ENCODE data around the gene IL31RA. TPM values are rescaled to one million over a fixed set of nuclear protein-coding genes. Genes with fewer than 3 reads are reported as not detected.

Gene IL31RA
- total RNA-seq, 6 donors from 2014 or later: 0.31 TPM; not detected in 5

- Histone ChIP-seq H3K4me1 (peaks cover 0 to 10% (median 0%) of the 10 kb centered on the region in 4 donors), H3K27me3 (no peaks in the 10 kb centered on the region), H3K9me3 (no peaks in the 10 kb centered on the region), H3K36me3 (no peaks in the 10 kb centered on the region), H3K4me3 (no peak overlapping the region), H3K27ac (no peak overlapping the region)
- TF ChIP-seq POLR2AphosphoS5 (IDR thresholded peaks at IDR 0.05): no peak
- TF ChIP-seq EP300 (IDR thresholded peaks at IDR 0.05): no peak
- TF ChIP-seq POLR2A (IDR thresholded peaks at IDR 0.05): no peak
- no peak for TF ChIP-seq CTCF (IDR thresholded peaks at IDR 0.05)
- ATAC-seq (ENCODE audit: low FRiP score in 2 of 2) (no peak), DNase-seq (no peak)
- WGBS, 2 donors: 93 to 97% methylated on average over 3 of the region's 3 CpGs
Measured at GRCh38 chr5:55925181-55925580, 74.0 kb downstream of the IL31RA start.

- WGBS, 2 donors: 52 to 65% methylated on average over 5 of the region's 5 CpGs
- H3K27me3 ChIP-seq: no peaks in the 10 kb centered on the region
- H3K27ac ChIP-seq: no peak overlapping the region
- no peaks in the 10 kb centered on the region for H3K9me3 ChIP-seq
- no peak for ATAC-seq (ENCODE audit: low FRiP score in 2 of 2)
- no peak for DNase-seq
- TF ChIP-seq EP300 (IDR thresholded peaks at IDR 0.05) (no peak), CTCF (IDR thresholded peaks at IDR 0.05) (no peak), POLR2AphosphoS5 (IDR thresholded peaks at IDR 0.05) (no peak), POLR2A (IDR thresholded peaks at IDR 0.05) (no peak)
- peaks cover 0 to 10% (median 0%) of the 10 kb centered on the region in 4 donors for H3K4me1 ChIP-seq
- no peak overlapping the region for H3K4me3 ChIP-seq
- no peaks in the 10 kb centered on the region for H3K36me3 ChIP-seq
Measured at GRCh38 chr5:55925712-55926111, 74.6 kb downstream of the IL31RA start.

GRCh38 chr5:55926476-55926875 lies 75.3 kb downstream of the IL31RA start:
- no peak for DNase-seq
- TF ChIP-seq CTCF (IDR thresholded peaks at IDR 0.05): no peak
- no peak for TF ChIP-seq POLR2AphosphoS5 (IDR thresholded peaks at IDR 0.05)
- no peak for TF ChIP-seq POLR2A (IDR thresholded peaks at IDR 0.05)
- TF ChIP-seq EP300 (IDR thresholded peaks at IDR 0.05): no peak
- H3K27me3 ChIP-seq: no peaks in the 10 kb centered on the region
- no peak for ATAC-seq (ENCODE audit: low FRiP score in 2 of 2)
- WGBS, 2 donors: 92 to 93% methylated on average over 5 of the region's 5 CpGs
- H3K36me3 ChIP-seq: no peaks in the 10 kb centered on the region
- H3K4me3 ChIP-seq: no peak overlapping the region
- H3K9me3 ChIP-seq: no peaks in the 10 kb centered on the region
- H3K4me1 ChIP-seq: peaks cover 0 to 10% (median 0%) of the 10 kb centered on the region in 4 donors
- H3K27ac ChIP-seq: no peak overlapping the region

- TF ChIP-seq EP300 (IDR thresholded peaks at IDR 0.05) (no peak), POLR2A (IDR thresholded peaks at IDR 0.05) (no peak), CTCF (IDR thresholded peaks at IDR 0.05) (no peak), POLR2AphosphoS5 (IDR thresholded peaks at IDR 0.05) (no peak)
- H3K27ac ChIP-seq: no peak overlapping the region
- WGBS, 2 donors: 92 to 93% methylated on average over 9 to 12 of the region's 12 CpGs
- DNase-seq: no peak
- ATAC-seq (ENCODE audit: low FRiP score in 2 of 2): no peak
- no peaks in the 10 kb centered on the region for H3K27me3 ChIP-seq
- no peaks in the 10 kb centered on the region for H3K36me3 ChIP-seq
- no peaks in the 10 kb centered on the region for H3K9me3 ChIP-seq
- H3K4me3 ChIP-seq: no peak overlapping the region
- peaks cover 0 to 10% (median 1%) of the 10 kb centered on the region in 4 donors for H3K4me1 ChIP-seq
Measured at GRCh38 chr5:55927861-55928655, 76.9 kb downstream of the IL31RA start.

Measured in upper lobe of left lung (tissue), 6 donors.